ENCODE results near the gene KASH5.

The KASH5 gene

GRCh38 chr19:49415102-49415809 lies 27.2 kb downstream of the KASH5 start:
- DNase-seq (ENCODE audit: low read depth), result peak; percentile 31
- no peak for TF ChIP-seq CTCF (IDR thresholded peaks at IDR 0.05; ENCODE audit: low read length, missing control alignments)
- H3K4me3 ChIP-seq (replicated peaks; ENCODE audit: low read depth, low read length), result no peak overlapping the region

- no peak for TF ChIP-seq CTCF (IDR thresholded peaks at IDR 0.05; ENCODE audit: low read length, missing control alignments)
- no peak for DNase-seq (ENCODE audit: low read depth)
- H3K4me3 ChIP-seq (replicated peaks; ENCODE audit: low read depth, low read length), result no peak overlapping the region
These were observed 27.8 kb downstream of the KASH5 start for GRCh38 chr19:49415810-49416200.

GRCh38 chr19:49417088-49417487 lies 29.0 kb downstream of the KASH5 start:
- no peak for TF ChIP-seq CTCF (IDR thresholded peaks at IDR 0.05; ENCODE audit: low read length, missing control alignments)
- DNase-seq (ENCODE audit: low read depth), result no peak
- no peak overlapping the region for H3K4me3 ChIP-seq (replicated peaks; ENCODE audit: low read depth, low read length)

GRCh38 chr19:49418511-49418910 lies 30.5 kb downstream of the KASH5 start:
- no peak overlapping the region for H3K4me3 ChIP-seq (replicated peaks; ENCODE audit: low read depth, low read length)
- TF ChIP-seq CTCF (IDR thresholded peaks at IDR 0.05; ENCODE audit: low read length, missing control alignments), result no peak
- no peak for DNase-seq (ENCODE audit: low read depth)

- no peak for TF ChIP-seq CTCF (IDR thresholded peaks at IDR 0.05; ENCODE audit: low read length, missing control alignments)
- no peak for DNase-seq (ENCODE audit: low read depth)
- H3K4me3 ChIP-seq (replicated peaks; ENCODE audit: low read depth, low read length), result no peak overlapping the region
These were observed 31.1 kb downstream of the KASH5 start for GRCh38 chr19:49419173-49419572.

- no peak overlapping the region for H3K4me3 ChIP-seq (replicated peaks; ENCODE audit: low read depth, low read length)
- DNase-seq (ENCODE audit: low read depth), result no peak
- no peak for TF ChIP-seq CTCF (IDR thresholded peaks at IDR 0.05; ENCODE audit: low read length, missing control alignments)
These were observed 32.2 kb downstream of the KASH5 start for GRCh38 chr19:49420227-49420626.

Data from fibroblast of pulmonary artery (primary cell).